GM10248 (cell line): ENCODE data around the gene SEL1L.
A peak's percentile ranks its signal among the peaks of the same experiment; 100 is the strongest.
"Not testable (repeated sequence)": the region's sequence is repeated elsewhere in the genome, so short reads cannot be mapped to it uniquely, and the experiment has no call there.

Experiments
- CTCF ChIA-PET: fragments of 300-600 bp; sonication (Branson Sonifier 250); formaldehyde crosslinking; extraction: SDS; loops from one replicate; lab custom pipeline; 2021; ENCODE audit warnings: antibody characterized with exemption; lab: Yijun Ruan, JAX
- POLR2A ChIA-PET: fragments of 350-650 bp; sonication (Branson Sonifier 250); formaldehyde crosslinking; extraction: SDS; loops from one replicate; lab custom pipeline; 2020; ENCODE audit warnings: antibody characterized with exemption; lab: Yijun Ruan, JAX
- DNase-seq: peaks from one replicate; pipeline ENCODE4 v3.0.0; 2012; ENCODE audit errors: extremely low spot score
- CTCF ChIP-seq: IDR thresholded peaks from 2 replicates; pipeline ENCODE4 v1.5.1; 2012; ENCODE audit warnings: mild to moderate bottlenecking, low read depth; ENCODE audit errors: extremely low read depth, missing control alignments, control extremely low read depth

The SEL1L gene

GRCh38 chr14:81464253-81465002, 69.2 kb downstream of the SEL1L start:
- peak; percentile 66 for DNase-seq
- ChIA-PET CTCF (interaction anchor here (0.6 to 6.3 kb wide), 33 partner anchors 8 to 509 kb away, joined by 3 to 72 read pairs (median 5); partner anchors contain the start of genes GTF2A1 and TSHR), POLR2A (no interaction called here)

GRCh38 chr14:81462356-81462755, 71.3 kb downstream of the SEL1L start:
- CTCF ChIA-PET, DNase-seq, POLR2A ChIA-PET: not testable (repeated sequence)

More at GRCh38 chr14:81464253-81465002, 69.2 kb downstream of the SEL1L start:
- peak; percentile 83 for TF ChIP-seq CTCF

GRCh38 chr14:81459912-81460311, 73.7 kb downstream of the SEL1L start:
- CTCF ChIA-PET = interaction anchor here (1.0 to 2.2 kb wide), 5 partner anchors 10 to 560 kb away, joined by 3 to 11 read pairs (median 4); no protein-coding TSS in a partner anchor
- POLR2A ChIA-PET = no interaction called here
- no peak for TF ChIP-seq CTCF

GRCh38 chr14:81458352-81458751, 75.3 kb downstream of the SEL1L start:
- no peak for TF ChIP-seq CTCF
- ChIA-PET CTCF (interaction anchor here (10.0 kb wide), 1 partner anchor 17 kb away, joined by 85 read pairs; no protein-coding TSS in a partner anchor), POLR2A (no interaction called here)
- DNase-seq = no peak

More at GRCh38 chr14:81459912-81460311, 73.7 kb downstream of the SEL1L start:
- no peak for DNase-seq

GRCh38 chr14:81455390-81455789, 78.3 kb downstream of the SEL1L start:
- TF ChIP-seq CTCF = no peak
- no peak for DNase-seq
- CTCF ChIA-PET = interaction anchor here (1.0 to 10.0 kb wide), 5 partner anchors 11 to 466 kb away, joined by 3 to 137 read pairs (median 72); no protein-coding TSS in a partner anchor
- POLR2A ChIA-PET = no interaction called here

- CTCF ChIA-PET = interaction anchor here (1.0 to 10.0 kb wide), 9 partner anchors 11 to 465 kb away, joined by 3 to 137 read pairs (median 8); no protein-coding TSS in a partner anchor
- POLR2A ChIA-PET = no interaction called here
- TF ChIP-seq CTCF = no peak
- no peak for DNase-seq
Measured at GRCh38 chr14:81454572-81455218, 79.0 kb downstream of the SEL1L start.
